ENCODE results near the gene F13A1. TPM values are rescaled to one million over a fixed set of nuclear protein-coding genes. Genes with fewer than 3 reads are reported as not detected.

Gene F13A1
- 58.4 TPM for total RNA-seq

DNA sequence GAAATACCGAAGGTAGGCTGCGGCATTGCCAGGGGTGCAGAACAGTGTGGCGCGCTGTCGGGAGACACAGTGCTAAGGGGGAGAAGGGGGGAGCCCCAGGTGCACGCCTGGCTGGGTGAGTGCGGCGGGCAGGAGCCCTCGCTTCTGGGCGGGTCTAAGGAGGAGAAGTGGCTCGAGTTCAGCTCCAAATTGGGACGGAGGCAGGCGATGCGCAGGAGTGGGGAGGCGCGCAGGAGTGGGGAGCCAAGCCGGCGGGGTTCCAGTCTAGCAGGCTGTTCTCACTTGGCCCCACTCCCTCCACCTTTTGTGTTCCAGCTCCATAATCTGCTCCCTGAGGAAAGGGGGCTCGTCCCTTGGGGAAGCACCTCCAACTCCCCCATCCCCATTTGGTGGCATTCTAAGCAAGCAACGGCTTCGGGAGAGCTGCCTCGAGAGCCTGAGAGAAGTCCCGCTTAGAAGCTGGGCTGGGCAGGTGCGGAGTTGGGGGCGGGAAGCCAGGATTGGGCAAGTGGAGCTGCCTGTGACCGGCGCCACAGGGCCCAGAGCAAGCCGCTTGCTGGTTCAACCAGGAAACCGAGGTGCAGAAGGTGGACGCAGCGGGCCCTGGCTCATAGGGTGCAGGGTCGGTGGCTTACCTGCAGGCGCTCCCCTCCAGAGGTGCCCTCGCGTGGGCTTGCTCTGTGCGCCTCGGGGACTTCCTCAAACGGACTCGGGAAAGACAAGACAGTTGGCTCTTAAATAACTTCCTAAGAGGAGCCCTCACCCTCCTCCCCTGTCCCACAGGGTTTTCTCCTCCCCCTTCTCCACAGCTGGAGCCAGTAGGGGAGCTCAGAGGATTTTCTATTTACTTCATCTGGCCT is at the start of gene F13A1:
Gene F13A1 (minus strand): TSS at position 711 of the 860 bp plus-strand sequence. CDS start 1,998 bp downstream, outside the sequence.

Small RNAs within 50 kb of the gene (small RNA-seq; reads per million reads assigned to genes)
- gene MIR7853 (ENCODE audit: low replicate concordance) = 0.09 reads per million

All from metanephros (tissue), 2 donors.